Activated T-cell treated with anti-CD3 and anti-CD28 coated beads for 24 hours (primary cell): ENCODE measurements around the gene PANK4.

Experiments used
- DNase-seq: peaks from one replicate; pipeline ENCODE4 v3.0.0-alpha.2; 2020; ENCODE audit warnings: low read depth

PANK4 gene

DNA sequence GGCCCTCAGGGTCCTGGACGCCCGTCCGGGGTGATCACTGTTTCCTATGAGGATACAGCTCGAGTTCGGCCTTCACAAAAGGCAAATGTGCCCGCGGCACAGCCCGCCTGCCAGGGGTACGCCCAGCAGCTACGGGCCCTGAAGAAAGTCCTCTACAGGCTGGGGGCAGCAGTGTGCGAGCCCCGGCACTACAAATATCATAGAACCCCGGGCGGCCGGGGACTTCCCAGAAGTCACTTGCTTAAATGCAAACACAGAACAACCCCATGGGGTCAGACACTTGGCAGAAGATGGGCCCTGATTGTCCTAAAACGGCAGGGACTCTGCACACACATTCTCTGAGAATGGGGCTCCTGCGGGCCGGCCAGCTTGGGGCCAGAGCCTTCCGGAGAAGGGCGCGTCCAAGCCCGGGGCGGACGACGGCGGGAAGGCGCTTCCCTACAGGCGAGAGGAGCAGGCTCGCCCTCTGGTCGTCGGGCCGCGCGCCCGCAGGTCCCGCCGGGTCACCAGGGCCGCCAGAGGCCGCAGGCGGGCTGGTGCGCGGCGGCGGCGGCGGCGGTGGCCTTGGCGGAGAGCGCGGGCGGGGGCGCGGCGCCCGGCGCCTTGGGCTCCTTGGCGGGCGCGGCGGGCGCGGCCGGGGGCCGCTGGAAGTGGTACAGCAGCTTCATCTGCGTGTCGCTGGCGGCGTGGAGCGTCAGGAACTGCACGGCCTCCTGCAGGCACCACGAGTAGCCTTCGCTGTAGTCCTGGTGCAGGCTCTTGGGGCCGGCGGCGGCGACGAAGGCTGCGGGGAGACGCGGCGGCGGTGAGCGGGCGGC is 2.8 kb upstream of the PANK4 start:
- peak; percentile 30 for DNase-seq

DNA sequence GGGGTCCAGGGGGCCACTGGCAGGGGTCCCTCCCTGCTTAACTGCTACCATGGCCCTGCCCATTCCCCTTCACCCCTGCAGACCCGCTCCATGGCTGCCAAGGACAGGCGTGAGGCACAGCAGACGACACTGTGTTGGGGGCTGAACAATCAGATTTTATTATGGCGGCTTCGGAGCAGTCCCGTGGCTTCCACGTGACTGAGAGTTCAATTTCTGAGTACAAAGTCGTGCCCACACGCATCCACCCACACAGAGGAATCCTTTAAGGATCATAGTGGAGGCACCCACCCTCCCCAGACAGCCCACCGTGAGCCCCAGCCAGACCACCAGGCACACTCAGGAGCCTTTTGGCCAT is 2.2 kb upstream of the PANK4 start:
- no peak for DNase-seq

DNA sequence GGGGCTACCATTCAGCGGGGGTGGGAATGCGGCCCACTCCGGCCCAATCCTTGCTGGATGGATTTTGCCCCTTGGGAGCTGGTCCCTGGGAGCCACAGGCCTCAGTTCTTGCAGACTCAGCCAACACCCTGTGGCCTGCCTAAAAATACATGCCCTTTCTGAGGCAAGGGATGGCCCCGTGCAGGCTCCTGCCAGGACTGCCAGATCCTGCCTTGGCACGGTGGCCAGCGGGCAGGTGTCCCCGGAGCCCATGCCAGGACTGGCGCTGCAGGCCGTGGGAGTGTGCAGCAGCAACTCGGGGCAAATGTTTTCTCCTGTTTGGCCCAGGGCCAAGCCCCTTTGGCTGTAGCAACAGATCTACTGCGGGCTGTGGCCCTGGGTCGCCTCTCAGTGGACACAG is 1.6 kb upstream of the PANK4 start:
- no peak for DNase-seq

- no peak for DNase-seq
These were observed 1.1 kb upstream of the PANK4 start for GRCh38 chr1:2527556-2527860.

DNA sequence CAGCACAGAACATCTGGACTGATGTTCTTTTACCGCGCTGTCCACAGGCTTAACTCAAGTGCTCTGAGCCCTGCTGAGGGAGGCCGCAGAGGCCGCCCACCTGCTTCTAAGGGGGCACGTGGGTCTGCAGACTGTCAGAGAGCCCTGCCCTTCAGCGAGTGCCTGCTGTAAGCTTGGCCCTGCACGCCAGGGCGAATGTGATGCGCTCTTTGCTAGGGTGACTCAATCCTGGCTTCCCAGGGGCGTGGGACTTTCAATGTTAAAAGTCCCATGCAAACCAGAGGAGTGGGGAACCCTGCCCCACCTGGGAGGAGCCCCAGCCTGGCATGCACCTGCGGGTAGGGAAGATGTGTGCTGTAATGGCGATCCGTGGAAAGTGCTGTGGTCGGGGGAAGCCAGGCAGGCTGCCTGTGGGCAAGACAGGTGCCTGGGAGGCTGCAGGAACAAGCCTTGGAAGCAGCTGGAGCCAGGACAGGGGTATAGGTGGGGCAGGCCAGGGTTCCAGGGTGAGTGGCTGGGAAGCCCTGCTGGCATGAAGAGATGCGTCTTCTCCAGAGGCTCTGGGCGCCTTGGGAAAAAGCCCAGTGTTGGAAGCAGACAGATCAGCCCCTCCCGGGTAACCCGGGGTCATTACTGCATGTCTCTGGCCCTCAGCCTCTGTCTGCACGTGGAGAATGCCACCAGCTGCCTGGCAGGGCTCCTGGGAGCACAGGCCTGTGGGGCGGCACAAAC is 594 bp upstream of the PANK4 start:
- DNase-seq: peak; percentile 57

- no peak for DNase-seq
These were observed 850 bp downstream of the PANK4 start for GRCh38 chr1:2525572-2525919.

DNA sequence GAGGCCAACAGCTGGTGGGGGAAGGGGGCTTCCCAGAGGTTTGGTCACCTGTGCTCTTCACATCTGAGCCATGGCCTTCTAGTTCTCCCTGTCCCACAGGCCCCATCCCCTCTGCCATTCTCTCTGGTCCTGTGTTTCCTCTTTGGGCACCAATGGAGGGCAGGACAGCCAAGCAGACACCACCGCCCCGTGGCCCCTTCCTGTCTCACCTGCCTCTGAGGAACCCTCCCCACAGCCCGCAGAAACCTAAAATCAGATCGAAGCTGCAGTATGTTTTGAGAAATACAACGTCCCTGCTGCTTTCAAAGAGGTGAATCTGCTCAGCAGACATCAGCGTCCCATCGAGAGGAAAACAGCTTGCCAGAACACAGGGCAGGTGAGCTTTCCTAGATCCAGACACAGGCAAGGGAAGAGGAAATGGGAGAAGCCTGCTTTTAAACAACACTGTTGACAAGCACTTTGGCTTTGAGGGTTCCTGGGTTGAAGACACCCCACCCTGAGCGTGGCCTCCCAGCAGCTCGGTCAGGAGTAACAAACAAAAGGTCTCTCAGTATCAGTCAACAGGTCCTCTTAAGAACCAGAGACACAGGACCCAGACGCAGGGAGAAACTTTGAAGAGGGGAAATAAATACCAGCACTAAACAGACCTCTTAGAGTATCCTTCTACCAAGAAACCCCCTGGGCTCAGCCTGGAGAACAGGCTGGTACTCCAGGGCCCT is 2.3 kb downstream of the PANK4 start:
- DNase-seq: no peak

DNA sequence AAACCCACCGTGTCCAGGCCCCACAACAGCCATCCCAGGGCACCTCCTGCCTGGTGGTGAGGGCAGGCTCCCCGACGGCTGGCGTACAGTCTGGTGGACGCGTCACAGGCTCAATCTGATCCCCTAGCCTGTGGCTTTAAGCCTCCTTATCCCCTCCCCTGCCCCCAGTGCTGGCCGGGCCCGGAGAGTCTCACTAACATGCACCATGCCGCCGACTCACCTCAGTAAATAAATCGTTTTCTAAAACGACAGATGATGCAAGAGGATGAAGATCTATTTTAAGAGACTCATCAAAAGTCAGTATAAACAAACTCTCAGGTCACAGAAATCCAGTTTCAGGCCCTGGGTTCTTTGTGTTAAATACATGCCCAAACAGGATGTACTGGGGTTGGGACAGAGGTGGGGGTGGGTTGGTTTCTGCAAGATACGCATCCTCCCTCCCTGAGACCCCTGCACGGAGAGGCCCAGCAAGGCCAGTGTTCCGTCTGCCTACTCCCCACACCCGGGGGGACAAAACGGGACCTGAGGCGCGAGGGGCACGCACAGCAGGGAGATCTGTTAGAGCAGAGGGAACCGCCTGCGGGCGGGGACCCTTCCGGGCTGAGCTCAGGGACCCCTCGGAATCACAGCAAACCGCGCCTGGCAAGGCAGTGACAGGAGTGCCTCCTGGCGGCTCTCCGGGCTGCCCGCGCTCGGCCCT is 3.1 kb downstream of the PANK4 start:
- DNase-seq: no peak

DNA sequence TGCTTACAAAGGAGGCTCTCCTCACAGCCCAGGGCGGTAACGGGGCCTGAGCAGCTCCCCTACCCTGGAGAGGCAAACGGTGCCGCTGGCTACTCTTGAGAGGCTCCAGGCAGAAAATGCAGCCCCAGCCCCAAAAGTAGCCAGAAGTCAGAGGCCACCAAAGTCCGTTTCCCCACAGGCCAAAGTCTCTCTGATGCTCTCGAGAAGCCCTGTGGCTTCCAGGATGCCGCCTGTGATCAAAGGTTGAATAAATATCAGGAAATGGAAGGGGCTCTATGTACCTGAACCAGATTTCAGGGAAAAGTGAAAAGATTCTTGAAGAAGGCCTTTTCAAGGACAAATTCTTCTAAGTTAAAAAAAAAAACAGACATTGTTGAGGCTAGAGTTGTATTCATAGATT is 4.2 kb downstream of the PANK4 start:
- DNase-seq: no peak

- DNase-seq: no peak
These were observed 5.6 kb downstream of the PANK4 start for GRCh38 chr1:2520806-2521205.

GRCh38 chr1:2520206-2520605 is 6.2 kb downstream of the PANK4 start:
- no peak for DNase-seq

GRCh38 chr1:2519729-2520128 is 6.7 kb downstream of the PANK4 start:
- no peak for DNase-seq

DNA sequence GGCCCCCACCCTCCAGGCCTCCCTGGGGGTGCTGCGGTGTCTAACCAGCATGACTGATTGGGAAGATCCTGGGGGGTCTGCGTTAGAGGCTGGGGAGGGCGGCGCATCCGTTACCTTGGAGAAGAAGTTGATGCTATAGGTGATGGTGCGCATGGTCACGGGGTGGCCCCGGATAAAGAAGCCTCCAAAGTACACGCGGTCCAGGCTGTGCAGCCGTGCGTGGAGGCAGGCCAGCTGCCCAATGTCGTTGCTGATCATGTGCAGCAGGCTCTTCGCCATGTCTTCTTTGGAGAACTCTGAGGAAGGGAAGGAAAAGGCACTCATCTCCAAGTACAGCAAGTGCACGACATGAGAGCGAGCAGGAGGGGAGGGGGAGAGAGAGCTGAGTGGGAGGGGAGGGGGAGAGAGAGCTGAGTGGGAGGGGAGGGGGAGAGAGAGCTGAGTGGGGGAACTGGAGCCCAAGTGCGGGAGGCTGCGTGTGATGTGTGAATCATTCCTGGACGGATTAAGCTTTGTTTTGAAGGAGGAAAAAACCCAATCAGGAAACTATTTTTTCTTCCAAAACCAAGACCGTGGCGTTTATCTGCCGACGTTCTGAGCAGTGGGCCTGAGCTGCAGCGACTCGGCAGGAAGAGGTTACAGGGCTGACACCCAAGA is 7.2 kb downstream of the PANK4 start:
- no peak for DNase-seq

DNA sequence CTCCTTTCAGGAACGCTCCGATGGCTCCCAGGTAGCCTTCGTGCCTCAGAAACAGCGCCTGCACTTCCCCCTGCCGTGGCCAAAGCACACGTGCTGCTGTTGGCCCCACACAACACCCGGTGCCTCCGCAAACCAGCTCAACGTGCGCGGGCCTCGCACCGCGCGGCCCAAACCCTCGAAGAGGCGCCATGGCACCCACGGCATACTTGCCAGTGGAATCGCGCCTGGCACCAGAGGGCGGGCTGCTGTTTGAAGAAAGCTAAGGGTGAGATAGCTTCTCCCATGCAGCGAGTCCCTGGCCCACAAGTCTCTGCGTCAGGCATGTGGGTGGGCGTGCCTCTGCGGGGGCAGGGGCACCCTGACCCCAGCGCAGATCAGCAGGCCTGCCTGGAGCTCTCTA is 7.9 kb downstream of the PANK4 start:
- no peak for DNase-seq

GRCh38 chr1:2517966-2518365 is 8.4 kb downstream of the PANK4 start:
- no peak for DNase-seq

DNA sequence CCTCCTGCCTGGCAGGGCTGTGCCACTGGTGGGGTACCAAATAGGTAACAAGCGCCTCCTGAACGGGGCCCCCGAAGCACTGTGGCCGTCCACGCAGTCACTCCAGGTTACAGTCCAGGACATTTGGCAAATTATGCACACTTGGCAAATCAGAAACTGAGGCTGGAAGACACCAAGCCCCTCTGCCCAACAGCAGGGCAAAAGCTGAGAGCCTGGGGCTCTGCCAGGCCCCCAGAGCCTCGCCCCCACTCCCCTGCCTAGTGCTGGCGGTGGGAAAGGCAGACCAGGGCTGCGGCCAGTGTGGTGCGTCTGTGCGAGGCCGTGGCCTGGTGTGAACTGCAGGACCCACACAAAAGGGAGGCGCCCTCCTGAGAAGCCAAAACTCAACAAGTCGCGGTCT is 9.4 kb downstream of the PANK4 start:
- no peak for DNase-seq

DNA sequence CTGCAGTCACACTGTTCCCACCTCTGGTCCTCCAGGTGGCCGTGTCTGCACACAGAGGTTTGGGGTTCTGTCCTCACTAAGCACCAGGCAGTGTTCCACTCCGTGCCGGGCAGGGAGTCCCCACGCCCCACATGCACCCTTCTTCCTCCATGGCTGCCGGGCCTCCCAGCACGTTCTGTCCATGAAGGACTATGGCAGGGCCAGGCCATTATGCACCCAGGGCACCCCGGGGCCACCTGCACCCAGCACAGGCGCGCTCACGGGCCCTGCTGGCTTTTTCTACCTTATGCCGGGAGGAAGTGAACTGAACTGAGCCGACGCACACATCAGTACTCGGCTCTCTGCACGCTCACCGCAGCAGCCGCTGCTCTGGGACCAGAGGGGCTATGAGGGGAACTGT is 10.3 kb downstream of the PANK4 start:
- DNase-seq: no peak

- DNase-seq: no peak
These were observed 10.7 kb downstream of the PANK4 start for GRCh38 chr1:2515763-2516080.

DNA sequence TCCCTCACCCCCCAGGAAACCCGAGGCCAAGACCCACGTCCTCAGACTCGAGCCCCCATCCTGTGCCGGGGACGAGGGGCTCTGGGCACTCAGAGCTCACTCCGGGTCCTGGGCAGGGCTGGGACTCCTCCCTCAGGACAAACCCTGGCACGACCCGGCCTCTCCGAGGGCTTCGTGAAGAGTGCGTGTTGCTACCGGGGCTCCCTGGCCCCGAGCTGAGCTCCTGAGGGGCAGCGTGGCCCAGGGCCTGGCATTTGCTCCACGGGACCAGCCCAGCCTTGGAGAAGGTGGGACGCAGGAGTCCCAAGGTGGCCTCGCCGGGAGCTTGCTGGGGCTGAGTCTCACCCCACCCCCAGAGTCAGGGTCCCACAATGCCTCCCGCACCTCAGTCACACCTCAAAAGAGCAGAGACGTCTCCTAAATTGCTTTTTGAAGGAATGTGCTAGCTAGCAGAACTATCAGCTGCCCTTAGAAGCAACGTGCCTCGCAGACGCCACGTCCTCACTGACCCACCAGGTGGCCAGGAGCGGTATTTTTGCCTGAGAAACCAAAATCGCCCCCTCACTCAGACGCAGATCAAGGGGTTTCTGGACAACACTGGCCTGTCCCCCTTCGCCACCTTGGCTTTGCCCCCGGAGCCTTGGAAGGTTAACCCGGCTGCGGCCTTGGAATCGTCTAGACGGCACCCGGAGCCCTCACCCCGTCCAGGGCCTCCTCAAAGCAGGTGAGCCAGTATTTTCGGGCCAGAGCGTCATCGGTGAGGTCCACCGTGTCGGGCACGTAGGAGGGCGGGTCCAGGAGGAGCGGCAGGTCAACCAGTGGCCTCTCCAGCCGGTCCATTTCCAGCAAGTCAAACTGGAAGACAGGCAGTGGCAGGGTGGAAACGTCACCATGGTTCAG is 11.3 kb downstream of the PANK4 start:
- DNase-seq: no peak

DNA sequence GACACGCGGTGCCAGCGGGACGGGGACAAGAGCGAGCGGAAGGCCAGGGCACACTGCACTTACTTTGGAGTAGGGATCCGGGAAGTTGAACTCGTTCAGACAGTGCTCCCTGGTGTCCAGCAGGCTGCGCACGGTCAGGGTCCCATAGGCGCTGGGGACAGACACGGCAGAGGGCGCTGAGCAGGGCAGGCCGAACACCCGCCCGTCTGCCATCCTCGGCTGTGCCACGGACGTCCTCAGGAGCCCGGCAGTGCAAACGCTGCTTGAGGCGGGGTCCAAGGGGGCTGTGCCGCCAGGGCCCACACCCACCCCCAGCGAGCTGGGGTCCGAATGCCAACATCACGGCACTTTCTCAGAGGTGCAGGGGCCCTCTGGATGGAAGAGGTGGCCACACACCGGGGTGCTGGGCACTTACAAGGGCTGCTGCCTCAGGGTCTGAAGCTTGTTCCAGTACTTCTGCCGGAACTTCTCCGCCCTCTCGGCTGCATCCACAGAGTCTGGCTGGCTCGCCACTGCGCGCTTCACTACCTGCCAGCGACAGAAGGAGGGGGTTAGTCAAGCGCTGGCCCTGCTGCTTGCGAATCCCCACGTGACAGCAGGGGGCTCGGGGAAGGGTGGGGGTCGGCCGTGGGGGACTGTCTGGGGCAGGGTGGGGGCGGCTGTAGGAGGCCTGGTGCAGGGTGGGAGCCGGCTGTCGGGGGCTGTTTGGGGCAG is 12.3 kb downstream of the PANK4 start:
- no peak for DNase-seq
